22Rv1 (cell line): Measurements from ENCODE around the gene NEU4.

Experiments
- H3K27ac ChIP-seq: fragments of 450-650 bp; 2 replicates; pipeline ENCODE4 v1.5.1; 2017
- CTCF ChIP-seq: fragments of 450-650 bp; IDR thresholded peaks from 2 replicates; pipeline ENCODE4 v1.5.1; 2017; ENCODE audit warnings: mild to moderate bottlenecking
- ZFX ChIP-seq: fragments of 450-650 bp; IDR thresholded peaks from 2 replicates; pipeline ENCODE4 v1.6.1; 2017; ENCODE audit warnings: antibody characterized with exemption, borderline replicate concordance

NEU4 gene

GRCh38 chr2:241764275-241765241, 44.4 kb upstream of the NEU4 start:
- no peak for TF ChIP-seq CTCF
- no peak for TF ChIP-seq ZFX

GRCh38 chr2:241767464-241768250, 41.3 kb upstream of the NEU4 start:
- TF ChIP-seq ZFX: no peak
- TF ChIP-seq CTCF: no peak
- H3K27ac ChIP-seq: no peak overlapping the region

More at GRCh38 chr2:241764275-241765241, 44.4 kb upstream of the NEU4 start:
- H3K27ac ChIP-seq: no peak overlapping the region

GRCh38 chr2:241768251-241768711, 40.7 kb upstream of the NEU4 start:
- no peak overlapping the region for H3K27ac ChIP-seq
- TF ChIP-seq CTCF: no peak
- no peak for TF ChIP-seq ZFX

- no peak overlapping the region for H3K27ac ChIP-seq
- TF ChIP-seq ZFX (no peak), CTCF (no peak)
These were observed 40.1 kb upstream of the NEU4 start for GRCh38 chr2:241768850-241769249.

GRCh38 chr2:241769819-241770184, 39.2 kb upstream of the NEU4 start:
- no peak overlapping the region for H3K27ac ChIP-seq
- TF ChIP-seq ZFX (no peak), CTCF (no peak)

GRCh38 chr2:241770185-241770935, 38.6 kb upstream of the NEU4 start:
- H3K27ac ChIP-seq: no peak overlapping the region
- TF ChIP-seq ZFX: no peak
- no peak for TF ChIP-seq CTCF
